HG02759 (cell line): Measurements from ENCODE around the gene DAB1.
"Not testable (repeated sequence)": the region's sequence is repeated elsewhere in the genome, so short reads cannot be mapped to it uniquely, and the experiment has no call there.

Source experiments
- ATAC-seq: cut with Tn5 transposase; IDR thresholded peaks from one replicate; pipeline ENCODE4 v1.9.1; 2021; ENCODE audit warnings: mild to moderate bottlenecking, moderate library complexity; ENCODE audit not compliant: unreplicated experiment

DAB1 gene

GRCh38 chr1:57229998-57230397, 193.9 kb downstream of the DAB1 start:
- no peak for ATAC-seq

- no peak for ATAC-seq
These were observed 194.8 kb downstream of the DAB1 start for GRCh38 chr1:57229076-57229475.

GRCh38 chr1:57222801-57223200, 201.1 kb downstream of the DAB1 start:
- ATAC-seq, result no peak

- no peak for ATAC-seq
These were observed 201.6 kb downstream of the DAB1 start for GRCh38 chr1:57222307-57222706.

- ATAC-seq, result not testable (repeated sequence)
These were observed 203.0 kb downstream of the DAB1 start for GRCh38 chr1:57220905-57221304.

DNA sequence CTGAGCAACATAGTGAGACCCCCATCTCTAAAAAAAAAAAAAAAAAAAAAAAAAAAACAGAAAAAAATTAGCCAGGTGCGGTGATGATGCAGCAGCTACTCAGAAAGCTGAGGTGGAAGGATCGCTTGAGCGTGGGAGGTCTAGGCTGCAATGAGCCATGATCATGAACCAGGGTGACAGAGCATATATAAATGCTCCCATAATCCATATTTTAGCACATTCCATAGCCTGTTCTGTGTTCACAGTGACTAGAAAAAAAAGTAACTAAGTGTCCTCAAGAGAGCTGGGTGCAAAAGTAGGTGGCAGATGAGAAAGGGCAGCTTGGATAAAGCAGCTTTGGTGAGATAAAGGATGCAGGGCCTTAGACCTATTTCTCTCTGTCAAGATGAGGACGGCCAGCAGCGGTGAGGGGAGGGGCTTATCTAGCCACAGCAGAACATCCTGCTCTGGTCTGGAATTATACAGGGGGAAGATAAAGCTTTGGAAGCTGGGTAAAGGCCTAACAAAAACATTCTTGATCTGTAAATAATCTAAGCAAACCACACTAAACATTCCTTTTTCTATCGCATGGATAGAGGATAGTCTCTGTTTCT, 205.3 kb downstream of the DAB1 start:
- no peak for ATAC-seq

DNA sequence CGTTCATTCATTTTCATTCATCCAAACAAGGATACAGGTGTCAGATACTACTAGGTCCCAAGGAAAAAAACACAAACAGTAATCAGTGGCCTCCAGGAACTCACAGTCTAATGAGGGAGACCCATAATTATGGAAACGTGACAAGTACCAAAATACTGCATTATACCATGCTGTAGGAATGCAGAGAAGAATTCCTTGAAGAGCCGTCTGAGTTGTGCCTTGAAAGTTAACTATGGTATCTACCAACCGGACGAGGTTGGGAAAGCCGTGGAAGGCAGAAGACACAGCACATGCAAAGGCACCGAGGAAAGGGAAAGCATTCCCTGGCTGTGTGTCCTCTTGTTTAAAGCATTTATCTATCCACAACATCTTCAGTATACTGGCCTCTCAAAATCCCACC, 206.0 kb downstream of the DAB1 start:
- no peak for ATAC-seq

GRCh38 chr1:57214951-57215575, 208.8 kb downstream of the DAB1 start:
- no peak for ATAC-seq

DNA sequence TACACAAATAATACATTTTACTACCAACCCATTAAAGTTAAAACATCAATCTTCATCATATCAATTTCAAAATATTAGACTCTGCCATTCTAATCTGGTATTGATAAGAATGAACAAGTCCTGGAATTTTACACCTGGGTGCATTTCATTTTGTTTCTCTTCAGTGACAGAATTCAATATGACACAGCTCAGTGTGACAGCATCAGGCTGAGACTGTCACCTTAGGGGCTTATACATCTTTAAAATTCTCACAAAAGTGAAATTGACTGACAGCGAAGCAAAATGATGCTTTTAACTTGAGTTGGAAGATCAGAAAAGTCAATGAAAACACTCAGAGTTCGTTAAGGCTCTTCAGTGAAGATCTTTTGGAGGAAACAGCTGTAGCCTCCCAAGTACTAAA, 213.0 kb downstream of the DAB1 start:
- ATAC-seq, result no peak

GRCh38 chr1:57209495-57209894, 214.4 kb downstream of the DAB1 start:
- no peak for ATAC-seq

GRCh38 chr1:57208741-57209302, 215.0 kb downstream of the DAB1 start:
- ATAC-seq, result no peak

- ATAC-seq, result no peak
These were observed 217.8 kb downstream of the DAB1 start for GRCh38 chr1:57206038-57206437.

DNA sequence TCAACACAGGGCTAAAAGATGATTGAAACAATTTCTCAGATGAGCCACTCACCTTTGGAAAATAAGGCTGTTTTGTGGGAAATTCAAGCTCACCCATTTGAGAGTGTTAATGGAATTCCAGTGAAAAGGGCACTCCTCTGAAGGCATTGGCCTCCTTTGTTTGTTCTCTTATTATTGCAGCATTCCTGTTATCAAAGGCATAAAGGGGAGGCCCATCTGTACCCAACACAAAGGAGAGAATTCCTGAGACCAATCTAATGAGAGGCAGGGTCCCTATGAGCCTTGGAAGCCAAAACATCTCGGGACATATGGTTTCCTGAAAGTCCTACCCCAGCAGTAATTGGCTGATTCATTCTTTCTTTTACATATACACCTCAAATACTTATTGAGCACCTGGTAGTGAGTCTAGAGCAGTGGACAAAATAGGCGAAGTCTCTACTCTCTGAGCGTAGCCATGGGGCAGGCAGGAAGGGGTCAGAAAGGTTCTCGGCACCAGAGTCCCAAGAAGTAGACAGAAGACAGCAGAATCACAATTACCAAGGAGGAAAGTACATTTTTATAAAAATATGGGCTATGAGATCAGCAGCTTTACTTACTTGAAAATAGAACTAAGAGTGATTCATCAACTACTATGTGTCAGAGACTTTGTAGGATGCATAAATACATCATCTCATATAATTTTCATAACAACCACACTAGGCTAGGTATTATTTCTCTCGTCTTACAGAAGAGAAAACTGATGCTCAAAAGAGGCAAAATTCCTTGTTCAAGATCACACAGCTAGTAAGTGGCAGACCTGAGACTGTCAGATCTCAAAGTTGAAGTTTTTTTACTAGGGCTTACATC, 218.7 kb downstream of the DAB1 start:
- ATAC-seq, result no peak

GRCh38 chr1:57204091-57204490, 219.8 kb downstream of the DAB1 start:
- no peak for ATAC-seq

GRCh38 chr1:57202241-57202640, 221.6 kb downstream of the DAB1 start:
- ATAC-seq, result no peak

GRCh38 chr1:57198912-57199311, 224.9 kb downstream of the DAB1 start:
- ATAC-seq, result no peak

- ATAC-seq, result no peak
These were observed 228.4 kb downstream of the DAB1 start for GRCh38 chr1:57195436-57195941.

DNA sequence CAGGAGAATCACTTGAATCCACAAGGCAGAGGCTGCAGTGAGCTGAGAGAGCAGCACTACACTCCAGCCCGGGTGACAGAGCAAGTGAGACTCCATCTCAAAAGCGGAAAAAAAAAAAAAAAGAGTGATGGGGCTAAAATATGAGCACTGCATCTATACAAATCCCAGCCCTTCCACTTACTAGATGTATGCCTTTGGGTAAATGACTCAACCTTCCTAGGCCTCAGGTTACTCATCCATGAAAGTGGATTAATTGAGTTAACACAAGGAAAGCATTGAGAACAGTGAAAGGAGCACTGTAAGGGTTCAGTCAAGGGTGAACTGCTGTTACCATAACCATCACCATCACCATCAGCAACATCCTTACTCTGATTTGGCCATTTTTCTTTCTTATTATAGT, 231.6 kb downstream of the DAB1 start:
- ATAC-seq, result no peak

GRCh38 chr1:57190898-57191297, 233.0 kb downstream of the DAB1 start:
- no peak for ATAC-seq

- ATAC-seq, result no peak
These were observed 235.7 kb downstream of the DAB1 start for GRCh38 chr1:57188168-57188567.

DNA sequence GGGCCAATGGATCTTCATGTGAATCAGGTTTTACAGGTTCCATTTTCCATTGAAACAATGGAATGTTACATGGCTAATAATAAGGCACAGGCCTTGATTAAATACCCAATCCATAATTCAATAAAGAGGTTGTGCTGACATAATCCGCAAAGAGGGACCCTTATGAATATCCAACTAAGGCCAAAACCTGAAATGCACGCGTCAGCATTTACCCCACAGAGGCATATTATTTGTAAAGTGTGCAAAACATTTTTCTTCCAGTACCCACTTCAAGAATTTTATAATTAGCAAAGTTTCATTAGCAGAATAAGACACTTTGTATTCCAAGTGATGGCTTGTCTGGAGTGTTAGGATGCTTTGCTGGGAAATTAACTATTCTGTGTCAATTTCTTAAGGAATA, 237.4 kb downstream of the DAB1 start:
- ATAC-seq, result no peak

- no peak for ATAC-seq
These were observed 244.9 kb downstream of the DAB1 start for GRCh38 chr1:57179001-57179400.
